ENCODE measurements around the gene SCGB3A1.

SCGB3A1 gene

GRCh38 chr5:180591311-180591887 is at the start of gene SCGB3A1:
Gene SCGB3A1, minus strand, starts transcription at chr5:180591499. Its CDS starts 37 bp downstream, at chr5:180591462.
- no peak for DNase-seq

- no peak for DNase-seq
Measured at GRCh38 chr5:180640611-180640860, 49.2 kb upstream of the SCGB3A1 start.

DNA sequence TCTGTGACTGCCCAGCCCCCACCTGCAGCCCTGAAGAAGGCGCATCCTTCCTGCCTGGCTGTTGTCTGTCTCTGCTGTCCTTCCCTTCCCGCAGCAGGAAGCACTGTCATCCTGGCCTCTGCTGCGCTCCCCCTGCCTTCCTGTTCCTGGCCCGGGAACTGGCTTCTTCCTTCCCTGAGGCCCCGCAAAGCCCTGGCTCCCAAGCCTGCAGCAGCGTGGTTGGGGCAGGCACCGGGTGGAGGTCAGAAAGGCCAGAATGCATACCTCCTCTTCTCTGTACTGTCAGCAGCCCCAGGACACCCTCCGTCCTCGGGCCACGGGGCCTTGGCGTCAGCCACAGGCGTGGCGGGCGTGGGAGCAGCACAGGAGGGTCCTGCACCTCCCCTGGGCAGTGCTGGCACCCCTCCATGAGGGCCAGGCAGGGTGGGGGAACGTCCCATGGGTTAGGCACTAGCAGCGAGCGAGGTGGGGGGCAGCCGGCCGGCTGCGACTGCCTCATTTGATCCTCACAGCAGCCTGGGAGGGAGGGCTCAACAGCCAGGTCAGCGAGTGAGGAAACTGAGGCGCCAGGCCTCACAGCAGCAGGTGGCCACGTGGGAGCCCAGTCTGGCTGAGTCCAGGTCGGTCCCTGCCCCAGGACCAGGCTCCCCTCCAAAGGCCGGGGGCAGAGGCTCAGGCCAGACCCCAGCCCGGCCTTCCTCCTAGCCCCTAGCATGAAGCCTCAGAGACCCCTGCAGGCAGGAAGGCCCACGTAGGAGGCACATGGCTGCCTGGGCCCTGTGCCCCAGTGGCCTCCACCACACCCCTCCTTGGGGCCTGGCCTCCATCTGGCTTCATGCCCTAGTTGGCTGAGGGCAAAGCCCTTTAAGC is 48.7 kb upstream of the SCGB3A1 start:
- peak; percentile 0 for DNase-seq

DNA sequence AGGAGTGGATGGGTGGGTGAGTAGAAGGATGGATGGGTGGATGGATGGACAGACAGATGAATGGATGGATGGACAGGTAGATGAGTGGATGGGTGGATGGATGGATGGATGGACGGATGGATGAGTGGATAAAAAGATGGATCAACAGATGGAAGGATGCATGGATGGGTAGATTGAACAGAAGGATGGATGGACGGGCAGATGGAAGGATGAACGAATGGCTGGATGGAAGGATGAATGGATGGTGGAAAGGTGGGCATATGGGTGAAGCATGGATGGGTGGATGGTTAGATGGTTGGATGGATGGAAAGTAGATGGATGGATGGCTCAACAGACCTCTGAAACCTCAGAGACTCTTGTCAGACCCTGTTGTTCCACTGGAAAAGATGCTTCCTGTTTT is 48.0 kb upstream of the SCGB3A1 start:
- DNase-seq, result no peak

DNA sequence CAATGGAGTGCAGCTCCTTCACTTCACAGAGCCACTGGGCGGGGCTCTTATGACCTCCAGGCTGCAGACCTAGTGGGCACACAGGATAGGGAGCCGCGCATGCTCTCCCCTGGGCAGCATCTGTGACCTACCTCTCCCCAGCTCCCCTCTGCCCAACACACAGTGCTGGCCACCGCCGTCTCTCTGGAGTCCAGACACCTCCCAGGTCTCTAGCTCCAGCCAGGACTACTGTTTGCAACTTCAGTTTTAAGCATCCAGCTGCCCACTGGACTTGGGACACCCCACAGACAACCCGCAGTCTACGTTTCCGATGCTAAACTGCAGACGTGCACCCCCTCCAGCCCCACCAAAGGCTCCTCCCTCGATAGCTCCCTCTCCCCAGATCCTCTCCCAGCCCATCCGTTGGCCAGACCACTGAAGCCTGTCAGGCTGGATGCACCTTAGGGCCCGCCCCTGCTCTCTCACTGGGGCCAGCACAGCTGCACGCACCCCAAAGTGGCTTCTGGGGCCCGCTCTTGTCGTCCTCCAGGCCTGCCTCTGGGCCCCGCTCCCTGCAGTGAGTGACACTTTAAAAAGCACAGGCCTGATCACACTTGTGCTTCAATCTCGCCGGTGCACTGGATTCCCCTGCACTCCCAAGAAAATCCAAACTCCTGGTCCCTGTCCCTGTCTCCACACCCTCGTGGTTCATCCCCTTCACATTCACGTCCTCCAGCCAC is 46.8 kb upstream of the SCGB3A1 start:
- DNase-seq, result no peak

- DNase-seq, result no peak
Measured at GRCh38 chr5:180636403-180637075, 45.2 kb upstream of the SCGB3A1 start.

GRCh38 chr5:180636016-180636402 is 44.7 kb upstream of the SCGB3A1 start:
- no peak for DNase-seq

DNA sequence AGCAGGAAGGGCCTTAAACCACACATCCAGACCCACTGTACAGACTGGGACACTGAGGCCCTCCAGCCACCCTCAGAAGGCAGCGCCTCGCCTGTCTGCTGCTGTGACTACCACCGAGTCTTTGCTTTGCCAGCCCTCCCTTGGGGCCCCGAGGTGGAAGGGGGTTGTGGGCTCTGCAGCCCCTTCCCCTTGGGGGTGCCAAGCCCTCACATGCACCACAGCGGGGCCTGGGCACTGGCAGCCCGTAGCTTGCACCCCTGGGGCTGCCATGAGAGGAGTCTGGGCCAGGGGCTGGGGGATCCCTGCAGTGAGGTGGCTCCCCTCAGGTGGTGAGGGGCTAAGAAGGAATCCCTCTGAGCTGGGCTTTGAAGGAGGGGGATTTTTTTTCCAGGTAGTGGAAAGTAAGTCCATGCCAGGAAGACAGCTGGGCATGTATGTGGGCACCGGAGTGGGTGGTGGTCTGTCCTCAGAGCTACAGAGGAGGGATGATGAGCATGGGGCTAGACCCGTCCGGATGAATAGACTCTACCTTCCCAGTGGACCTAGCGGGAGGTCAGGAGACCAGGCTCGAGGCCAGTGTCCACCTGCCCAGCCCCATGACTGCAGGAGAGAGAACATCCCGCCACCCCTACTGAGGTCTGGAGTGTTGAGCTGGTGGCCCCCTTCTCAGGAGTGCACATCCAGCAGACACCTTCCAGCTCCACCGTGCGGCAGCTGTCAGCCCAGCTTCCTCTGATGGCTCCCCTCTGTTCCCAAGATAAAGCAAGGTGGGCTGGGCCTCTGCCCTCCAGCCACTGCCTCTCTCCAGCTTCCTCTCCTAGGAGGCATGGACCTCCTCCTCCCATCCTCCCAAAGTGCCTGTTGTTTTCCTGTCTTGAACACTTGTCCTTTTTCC is 42.2 kb upstream of the SCGB3A1 start:
- DNase-seq, result no peak

DNA sequence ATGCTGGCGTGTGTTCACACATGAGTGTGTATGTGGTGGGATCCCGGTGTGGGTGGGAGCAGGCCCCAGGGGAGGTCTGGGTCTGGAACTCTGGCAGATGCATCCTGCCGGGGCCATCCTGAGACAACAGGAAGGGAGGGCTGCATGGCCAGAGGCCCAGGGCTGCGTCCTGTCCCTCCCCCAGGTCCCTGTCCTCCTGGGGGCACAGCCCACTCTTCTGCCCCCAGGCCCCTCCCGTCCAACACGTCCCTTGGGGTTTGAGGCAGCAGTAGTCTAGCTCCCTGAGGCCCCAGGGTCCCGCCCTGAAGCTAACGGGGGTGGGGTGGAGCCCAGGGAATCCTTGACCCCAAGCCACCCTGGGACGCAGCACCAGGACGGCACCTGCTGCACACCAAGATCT is 41.5 kb upstream of the SCGB3A1 start:
- no peak for DNase-seq

DNA sequence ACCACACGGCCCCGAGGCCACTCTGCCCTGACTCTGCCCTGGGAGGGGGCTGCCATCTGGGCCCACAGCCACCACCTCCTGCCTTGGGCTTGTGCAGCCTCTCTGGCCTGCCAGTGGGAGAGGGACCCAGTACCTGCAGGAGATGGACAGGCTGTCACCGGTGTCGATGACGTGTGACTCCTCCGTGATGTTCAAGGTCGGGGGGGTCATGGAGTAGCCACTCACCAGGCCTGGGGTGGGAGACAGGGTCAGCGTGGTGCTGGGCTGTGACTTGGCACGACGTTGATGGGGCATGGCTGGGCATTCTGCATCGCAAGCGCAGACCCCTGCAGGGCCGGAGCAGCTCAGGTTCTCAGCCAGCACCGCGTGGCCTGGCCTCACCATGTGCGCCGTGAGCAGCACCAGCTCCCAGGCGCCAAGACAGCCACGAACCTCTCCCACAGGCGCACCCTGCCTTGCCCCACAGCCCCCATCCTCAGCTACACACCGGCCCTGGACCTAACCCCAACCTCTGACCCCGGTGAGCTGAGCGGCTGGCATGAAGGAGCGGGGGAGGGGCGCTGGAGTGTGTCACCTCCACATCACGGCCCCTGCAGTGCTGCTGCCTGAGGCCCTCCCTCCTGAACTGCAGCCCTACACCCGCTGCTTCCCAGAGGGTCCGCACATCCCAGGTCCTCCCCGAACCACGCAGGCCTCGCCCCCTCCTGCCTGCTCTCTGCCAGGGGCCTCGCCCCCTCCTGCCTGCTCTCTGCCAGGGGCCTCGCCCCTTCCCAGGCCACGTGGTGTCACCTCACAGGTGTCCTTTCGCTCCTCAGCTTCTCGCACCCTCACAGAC is 40.5 kb upstream of the SCGB3A1 start:
- no peak for DNase-seq

GRCh38 chr5:180630426-180630825 is 39.1 kb upstream of the SCGB3A1 start:
- no peak for DNase-seq

DNA sequence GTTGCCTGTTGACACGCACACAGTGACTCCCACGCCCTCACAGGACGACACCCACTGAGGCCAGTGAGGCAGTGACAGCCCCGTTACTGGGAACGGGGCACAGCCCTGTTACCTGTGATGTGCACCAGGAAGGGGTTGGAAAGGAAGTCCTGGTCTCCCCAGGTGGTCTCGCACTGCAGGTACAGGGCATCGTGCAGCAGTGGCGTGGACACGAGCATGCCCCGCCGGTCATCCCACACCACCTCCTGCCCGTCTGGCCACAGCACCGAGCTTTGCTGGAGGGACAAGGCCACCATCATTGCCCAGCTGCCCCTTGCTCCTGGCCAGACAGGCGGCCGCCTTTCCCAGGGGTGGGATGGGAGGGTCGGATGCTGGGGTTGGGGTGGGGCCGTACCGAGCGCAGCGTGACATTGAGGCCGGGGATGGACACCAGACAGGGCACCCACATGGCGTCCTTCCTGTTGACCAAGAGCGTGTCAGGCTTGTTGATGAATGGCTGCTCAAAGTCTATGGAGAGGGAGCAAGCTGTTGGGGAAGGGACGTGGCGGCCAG is 38.6 kb upstream of the SCGB3A1 start:
- no peak for DNase-seq

DNA sequence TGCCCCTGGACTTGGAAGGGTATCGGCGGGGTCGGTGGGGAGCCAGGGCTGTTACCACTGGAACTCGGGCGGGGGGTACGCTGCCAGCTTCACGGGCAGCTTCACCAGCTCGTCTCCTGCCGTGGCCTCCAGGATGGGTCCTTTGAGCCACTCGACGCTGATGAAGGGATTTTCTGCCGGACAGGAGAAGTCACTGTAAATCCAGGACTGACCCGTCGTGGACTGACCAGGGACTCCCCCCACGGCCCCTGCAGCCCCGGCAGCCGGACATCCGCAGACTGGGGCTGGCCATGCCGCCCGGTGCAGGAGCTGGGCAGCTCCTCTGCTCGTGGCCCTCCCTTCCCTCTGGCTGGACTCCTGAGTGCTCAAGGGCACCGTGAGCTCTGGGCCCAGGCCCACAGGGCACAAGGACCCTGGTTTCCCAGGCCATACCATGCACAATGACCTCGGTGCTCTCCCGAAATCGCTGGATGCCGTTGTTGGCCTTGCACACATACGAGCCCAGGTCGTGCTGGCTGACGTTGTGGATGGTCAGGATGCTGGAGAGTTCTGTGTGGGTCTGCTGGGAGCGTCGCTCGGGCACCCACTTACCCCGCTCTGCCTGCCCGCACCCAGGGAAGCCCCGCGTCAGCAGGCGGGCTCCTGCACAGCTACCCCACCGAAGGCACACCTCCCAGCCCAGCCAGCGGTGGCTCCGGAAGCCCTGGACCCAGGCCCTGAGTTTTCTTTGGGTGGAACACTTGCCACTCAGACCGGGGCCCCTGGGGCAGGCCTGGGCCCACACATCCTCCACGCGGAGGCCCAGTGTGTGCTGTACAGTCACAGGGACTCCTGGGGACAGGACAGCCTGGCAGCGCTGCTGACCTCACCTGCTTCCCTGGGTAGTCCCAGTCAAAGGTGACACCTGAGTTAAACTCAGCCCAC is 37.8 kb upstream of the SCGB3A1 start:
- DNase-seq, result no peak

- DNase-seq, result no peak
Measured at GRCh38 chr5:180628211-180628610, 36.9 kb upstream of the SCGB3A1 start.

GRCh38 chr5:180627386-180628120 is 36.3 kb upstream of the SCGB3A1 start:
- no peak for DNase-seq

DNA sequence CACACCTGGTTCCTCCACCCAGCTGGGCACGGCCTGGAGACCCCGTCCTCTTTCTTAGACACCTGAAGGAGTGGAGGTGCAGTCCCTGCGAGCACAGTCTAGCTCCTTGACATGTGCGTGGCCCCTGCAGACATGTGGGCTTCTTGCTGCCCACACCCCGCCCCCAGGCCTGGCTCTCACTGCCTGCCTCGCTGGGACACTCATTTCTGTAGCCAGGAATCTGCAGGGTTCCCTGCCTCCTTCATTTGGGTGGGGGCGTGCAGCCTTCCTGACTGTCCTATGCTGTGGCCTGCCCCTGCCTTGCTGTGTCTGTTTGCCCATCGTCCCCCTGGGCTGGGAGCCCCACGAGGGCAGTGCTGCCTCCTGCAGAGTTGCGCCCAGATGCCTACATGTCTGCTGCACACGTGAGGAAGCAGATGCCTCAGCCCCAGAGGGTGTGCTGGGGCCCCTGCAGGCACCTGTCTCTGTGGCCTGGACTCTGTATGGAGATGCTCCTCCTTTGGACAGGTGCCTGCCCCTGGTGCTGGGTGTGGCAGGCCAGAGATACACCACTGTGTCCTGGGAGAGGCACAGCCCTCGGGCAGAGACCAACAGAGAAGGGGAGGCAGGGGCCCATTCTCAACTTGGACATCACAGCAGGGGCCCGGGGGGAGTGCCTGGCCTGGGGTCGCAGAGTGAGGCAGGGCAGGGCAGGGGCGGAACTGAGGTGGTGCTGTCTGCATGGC is 35.5 kb upstream of the SCGB3A1 start:
- DNase-seq, result no peak

GRCh38 chr5:180625791-180626660 is 34.7 kb upstream of the SCGB3A1 start:
- DNase-seq, result no peak

Measured in stimulated activated CD4-positive, alpha-beta T cell treated with anti-CD3 and anti-CD28 coated beads, Interleukin-15, amount 100 ng/mL, for 24 hours (primary cell).